K562 (cell line): Measurements from ENCODE around the gene ZNF26. TPM values are rescaled to one million over a fixed set of nuclear protein-coding genes. Genes with fewer than 3 reads are reported as not detected.

Experiments
- ATF7 ChIP-seq: fragments of 450-650 bp; IDR thresholded peaks from 2 replicates; pipeline ENCODE4 v1.7.1; 2014; ENCODE audit warnings: mild to moderate bottlenecking, moderate library complexity
- BHLHE40 ChIP-seq: IDR thresholded peaks from 2 replicates; pipeline ENCODE4 v1.6.1; 2011; ENCODE audit warnings: low read length, improper control_type of control experiment
- EGR1 ChIP-seq: fragments of 450-650 bp; conservative IDR thresholded peaks from 2 replicates; pipeline ENCODE4 v1.6.1; 2017; ENCODE audit warnings: mild to moderate bottlenecking
- FOXA1 ChIP-seq: fragments of 450-650 bp; IDR thresholded peaks from 2 replicates; pipeline ENCODE4 v1.6.1; 2016; ENCODE audit warnings: mild to moderate bottlenecking, borderline replicate concordance
- HDAC2 ChIP-seq: fragments of 450-650 bp; IDR thresholded peaks from 2 replicates; pipeline ENCODE4 v1.6.1; 2016; ENCODE audit warnings: mild to moderate bottlenecking
- HNRNPH1 ChIP-seq: fragments of 200-400 bp; formaldehyde crosslinking; optimal IDR thresholded peaks from 2 replicates; pipeline ENCODE3; 2017; ENCODE audit warnings: low read depth, mild to moderate bottlenecking, low read length, moderate library complexity
- IFI16 ChIP-seq: fragments of 250-450 bp; sonication (Bioruptor Pico); IDR thresholded peaks from 2 replicates; pipeline ENCODE4 v2.1.2; 2022; ENCODE audit warnings: mild to moderate bottlenecking, inconsistent platforms
- L3MBTL2 ChIP-seq: fragments of 450-650 bp; IDR thresholded peaks from 2 replicates; pipeline ENCODE4 v1.6.1; 2016; ENCODE audit warnings: mild to moderate bottlenecking, moderate library complexity
- NR2C1 ChIP-seq, 2 experiments: fragments of 450-650 bp; IDR thresholded peaks; 2 replicates each; pipeline ENCODE4 v1.6.1; 2017; ENCODE audit warnings: mild to moderate bottlenecking in 2 of 2, antibody characterized with exemption in 1 of 2, inconsistent platforms in 1 of 2, missing compliant biosample characterization in 1 of 2, missing genetic modification characterization in 1 of 2
- POLR2B ChIP-seq: fragments of 450-650 bp; IDR thresholded peaks from 2 replicates; pipeline ENCODE4 v1.6.1; 2018; ENCODE audit warnings: low read depth; ENCODE audit not compliant: partially characterized antibody
- POLR3G ChIP-seq: IDR thresholded peaks from 2 replicates; pipeline ENCODE4 v1.6.1; 2011; ENCODE audit not compliant: insufficient read length, insufficient replicate concordance; ENCODE audit errors: extremely low read depth
- RBM25 ChIP-seq: fragments of 200-400 bp; formaldehyde crosslinking; IDR thresholded peaks from 2 replicates; pipeline ENCODE4 v1.6.1; 2018; ENCODE audit warnings: low read length, low read depth, moderate library complexity; ENCODE audit not compliant: severe bottlenecking
- SIX5 ChIP-seq, 2 experiments: IDR thresholded peaks; 2 replicates each; pipeline ENCODE4 v1.6.1; 2011; ENCODE audit warnings: low read length in 2 of 2, borderline replicate concordance in 1 of 2, low read depth in 1 of 2, mild to moderate bottlenecking in 1 of 2, moderate library complexity in 1 of 2; ENCODE audit not compliant: insufficient read depth in 1 of 2
- SUPT5H ChIP-seq: fragments of 450-650 bp; IDR thresholded peaks from 2 replicates; pipeline ENCODE4 v1.6.1; 2016
- TAF9B ChIP-seq: fragments of 450-650 bp; IDR thresholded peaks from 2 replicates; pipeline ENCODE4 v1.6.1; 2018; ENCODE audit warnings: mild to moderate bottlenecking; ENCODE audit not compliant: partially characterized antibody
- TCF7L2 ChIP-seq: fragments of 150-350 bp; IDR thresholded peaks from 2 replicates; pipeline ENCODE4 v1.6.1; 2016; ENCODE audit warnings: low read depth, mild to moderate bottlenecking, low read length, moderate library complexity
- TCFL5 ChIP-seq: fragments of 250-450 bp; sonication (Bioruptor Pico); conservative IDR thresholded peaks from 2 replicates; pipeline ENCODE4 v1.6.1; 2021; ENCODE audit warnings: mild to moderate bottlenecking, moderate library complexity, matching md5 sums
- WHSC1 ChIP-seq: IDR thresholded peaks from one replicate; pipeline ENCODE4 v1.6.1; 2012; ENCODE audit warnings: low read length, control low read depth, inconsistent platforms
- XRCC3 ChIP-seq: fragments of 450-650 bp; IDR thresholded peaks from 2 replicates; pipeline ENCODE4 v1.6.1; 2017; ENCODE audit warnings: mild to moderate bottlenecking, moderate library complexity
- ZEB2 ChIP-seq: fragments of 450-650 bp; IDR thresholded peaks from 2 replicates; pipeline ENCODE4 v1.6.1; 2016
- ZNF165 ChIP-seq: fragments of 250-450 bp; sonication (Bioruptor Pico); IDR thresholded peaks from 2 replicates; pipeline ENCODE4 v1.4.0; 2020; ENCODE audit warnings: borderline replicate concordance
- ZNF408 ChIP-seq: fragments of 250-450 bp; sonication (Bioruptor Pico); IDR thresholded peaks from 2 replicates; pipeline ENCODE4 v1.4.0; 2020; ENCODE audit warnings: low read depth, mild to moderate bottlenecking, moderate library complexity
- ZNF431 ChIP-seq: sonication (generic); formaldehyde crosslinking; IDR thresholded peaks from 2 replicates; pipeline ENCODE4 v1.8.0; 2022; ENCODE audit warnings: mild to moderate bottlenecking, missing genetic modification reagents
- ZNF76 ChIP-seq: fragments of 250-450 bp; sonication (Bioruptor Pico); IDR thresholded peaks from 2 replicates; pipeline ENCODE4 v1.4.0; 2020; ENCODE audit warnings: mild to moderate bottlenecking, moderate library complexity, borderline replicate concordance
- polyA plus RNA-seq, 8 experiments: library from polyadenylated mRNA; depleted of rRNA in 4 of 8; stranded (reverse) in 5 of 8; unstranded in 3 of 8; fragments of >200 nt; fragmentation: Nextera tagmentation in 2 of 8; fragmentation: Illumina TruSeq in 1 of 8; extraction: Ambion mirVana in 2 of 8; extraction: Trizol in 1 of 8; gene quantifications; 2 replicates each; pipeline versions ENCODE4 v1.2.1 to v1.2.3, GENCODE V29; 2011 to 2014; ENCODE audit warnings: inconsistent platforms in 1 of 8, missing spikeins in 1 of 8
- total RNA-seq, 7 experiments: library from RNA; depleted of rRNA in 6 of 7; stranded (reverse); fragments of >200 nt in 6 of 7; fragmentation: Illumina TruSeq in 2 of 7; extraction: Trizol in 2 of 7; gene quantifications; 2 replicates each; pipeline versions ENCODE4 v1.2.1 to v1.2.3, GENCODE V29; 2011 to 2021; ENCODE audit warnings: low replicate concordance in 1 of 7
- TF ChIP-seq, protein P1 (sequence below): fragments of 250-450 bp; sonication (Bioruptor Pico); IDR thresholded peaks from 2 replicates; pipeline ENCODE4 v1.4.0; 2020

Gene ZNF26
- total and polyA plus RNA-seq, 9 of the 15 experiments (the other 6 are each of a cell fraction or from before 2014, with no cell fraction given) = 1.2 to 14.1 (median 8.0) TPM

DNA sequence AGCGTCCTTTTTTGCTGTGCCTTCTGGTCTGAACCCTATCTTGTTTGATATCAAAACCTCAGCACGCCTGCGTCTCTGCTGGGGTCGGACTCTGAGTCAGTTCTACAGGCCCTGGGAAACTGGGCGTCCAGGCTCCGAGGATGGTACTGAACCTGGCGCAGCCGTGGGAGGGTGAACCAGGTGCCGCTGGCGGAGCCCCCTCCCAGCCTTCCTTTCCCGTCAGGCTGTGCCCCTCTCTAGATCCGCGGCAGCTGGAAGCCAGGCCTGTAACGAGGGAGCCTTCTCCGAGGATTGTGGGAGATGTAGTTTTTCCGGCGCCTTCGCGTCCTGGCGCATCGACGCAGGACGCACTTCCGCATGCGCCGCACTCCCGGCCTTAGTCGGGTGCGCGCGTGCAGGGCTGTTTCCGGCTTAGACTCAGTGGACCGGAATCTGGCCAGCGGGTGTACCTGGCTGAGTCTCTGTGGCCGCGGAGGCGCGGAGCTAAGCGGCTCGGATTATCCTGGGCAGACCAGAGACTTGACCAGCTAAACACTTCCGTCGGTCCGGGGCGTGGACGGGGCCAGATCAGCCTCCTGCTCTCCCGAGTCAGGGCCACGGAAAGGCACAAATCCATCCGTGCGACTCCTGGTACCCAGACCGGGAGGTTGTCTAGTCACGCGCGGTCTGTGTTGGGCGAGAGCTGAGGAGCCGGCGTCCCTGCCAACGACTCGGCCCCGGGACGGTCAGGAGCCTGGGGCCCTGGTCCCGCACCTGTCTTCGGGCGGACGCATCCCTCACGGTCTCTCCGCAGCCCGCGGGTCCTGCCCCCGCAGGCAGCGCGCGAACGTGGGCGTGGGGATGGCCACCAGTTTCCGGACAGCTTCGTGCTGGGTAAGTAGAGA, at the start of gene ZNF26 (continued):
- TF ChIP-seq IFI16 (CRISPR knock-in tag) = no peak
- no peak; the same call in 1 of the 2 replicates for TF ChIP-seq TCF7L2
- no peak for TF ChIP-seq ZNF431
- no peak for TF ChIP-seq TCFL5 (CRISPR knock-in tag)
- TF ChIP-seq FOXA1 = no peak
- TF ChIP-seq L3MBTL2 = peak; percentile 82
- TF ChIP-seq ZNF165 = no peak
- TF ChIP-seq, protein P1, sequence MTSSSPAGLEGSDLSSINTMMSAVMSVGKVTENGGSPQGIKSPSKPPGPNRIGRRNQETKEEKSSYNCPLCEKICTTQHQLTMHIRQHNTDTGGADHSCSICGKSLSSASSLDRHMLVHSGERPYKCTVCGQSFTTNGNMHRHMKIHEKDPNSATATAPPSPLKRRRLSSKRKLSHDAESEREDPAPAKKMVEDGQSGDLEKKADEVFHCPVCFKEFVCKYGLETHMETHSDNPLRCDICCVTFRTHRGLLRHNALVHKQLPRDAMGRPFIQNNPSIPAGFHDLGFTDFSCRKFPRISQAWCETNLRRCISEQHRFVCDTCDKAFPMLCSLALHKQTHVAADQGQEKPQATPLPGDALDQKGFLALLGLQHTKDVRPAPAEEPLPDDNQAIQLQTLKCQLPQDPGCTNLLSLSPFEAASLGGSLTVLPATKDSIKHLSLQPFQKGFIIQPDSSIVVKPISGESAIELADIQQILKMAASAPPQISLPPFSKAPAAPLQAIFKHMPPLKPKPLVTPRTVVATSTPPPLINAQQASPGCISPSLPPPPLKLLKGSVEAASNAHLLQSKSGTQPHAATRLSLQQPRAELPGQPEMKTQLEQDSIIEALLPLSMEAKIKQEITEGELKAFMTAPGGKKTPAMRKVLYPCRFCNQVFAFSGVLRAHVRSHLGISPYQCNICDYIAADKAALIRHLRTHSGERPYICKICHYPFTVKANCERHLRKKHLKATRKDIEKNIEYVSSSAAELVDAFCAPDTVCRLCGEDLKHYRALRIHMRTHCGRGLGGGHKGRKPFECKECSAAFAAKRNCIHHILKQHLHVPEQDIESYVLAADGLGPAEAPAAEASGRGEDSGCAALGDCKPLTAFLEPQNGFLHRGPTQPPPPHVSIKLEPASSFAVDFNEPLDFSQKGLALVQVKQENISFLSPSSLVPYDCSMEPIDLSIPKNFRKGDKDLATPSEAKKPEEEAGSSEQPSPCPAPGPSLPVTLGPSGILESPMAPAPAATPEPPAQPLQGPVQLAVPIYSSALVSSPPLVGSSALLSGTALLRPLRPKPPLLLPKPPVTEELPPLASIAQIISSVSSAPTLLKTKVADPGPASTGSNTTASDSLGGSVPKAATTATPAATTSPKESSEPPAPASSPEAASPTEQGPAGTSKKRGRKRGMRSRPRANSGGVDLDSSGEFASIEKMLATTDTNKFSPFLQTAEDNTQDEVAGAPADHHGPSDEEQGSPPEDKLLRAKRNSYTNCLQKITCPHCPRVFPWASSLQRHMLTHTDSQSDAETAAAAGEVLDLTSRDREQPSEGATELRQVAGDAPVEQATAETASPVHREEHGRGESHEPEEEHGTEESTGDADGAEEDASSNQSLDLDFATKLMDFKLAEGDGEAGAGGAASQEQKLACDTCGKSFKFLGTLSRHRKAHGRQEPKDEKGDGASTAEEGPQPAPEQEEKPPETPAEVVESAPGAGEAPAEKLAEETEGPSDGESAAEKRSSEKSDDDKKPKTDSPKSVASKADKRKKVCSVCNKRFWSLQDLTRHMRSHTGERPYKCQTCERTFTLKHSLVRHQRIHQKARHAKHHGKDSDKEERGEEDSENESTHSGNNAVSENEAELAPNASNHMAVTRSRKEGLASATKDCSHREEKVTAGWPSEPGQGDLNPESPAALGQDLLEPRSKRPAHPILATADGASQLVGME (CRISPR knock-in tag) = no peak
- no peak for TF ChIP-seq POLR3G
- no peak for TF ChIP-seq HNRNPH1
- TF ChIP-seq ATF7 = peak; percentile 66
- peak; percentile 93 for TF ChIP-seq BHLHE40
- TF ChIP-seq SUPT5H = peak; percentile 76
- peak; percentile 91 for TF ChIP-seq SIX5 (IDR thresholded peaks at IDR 0.05; ENCODE audit: borderline replicate concordance in 1 of 2, insufficient read depth in 1 of 2, low read depth in 1 of 2, low read length in 2 of 2)
- peak; percentile 58 for TF ChIP-seq POLR2B
- TF ChIP-seq ZNF408 = no peak
- TF ChIP-seq XRCC3 = no peak
- 0 out of 2 replicates have a peak, but pooled peaks have one; percentile 51 for TF ChIP-seq HDAC2
- peak; percentile 43 for TF ChIP-seq TAF9B
- no peak for TF ChIP-seq ZEB2
- peak; percentile 55 for TF ChIP-seq NR2C1 (IDR thresholded peaks at IDR 0.05)
- peak; percentile 74 for TF ChIP-seq NR2C1 (tag; IDR thresholded peaks at IDR 0.05)
- TF ChIP-seq EGR1 = peak; percentile 88
- no peak for TF ChIP-seq WHSC1
- no peak for TF ChIP-seq ZNF76
- no peak for TF ChIP-seq RBM25
